ENCODE results near the gene GSG1. TPM values are rescaled to one million over a fixed set of nuclear protein-coding genes. Genes with fewer than 3 reads are reported as not detected.
"Not testable (repeated sequence)": the region's sequence is repeated elsewhere in the genome, so short reads cannot be mapped to it uniquely, and the experiment has no call there.

GSG1 gene
- total RNA-seq, 1 experiment from 2014 or later, result not detected

GRCh38 chr12:13062669-13063068, 40.8 kb downstream of the GSG1 start:
- no peak for DNase-seq (ENCODE audit: low read depth)

GRCh38 chr12:13061377-13061776, 42.1 kb downstream of the GSG1 start:
- DNase-seq (ENCODE audit: low read depth), result no peak

- no peak for DNase-seq (ENCODE audit: low read depth)
Observed at GRCh38 chr12:13060581-13060980, 42.9 kb downstream of the GSG1 start.

GRCh38 chr12:13053617-13054016, 49.9 kb downstream of the GSG1 start:
- not testable (repeated sequence) for DNase-seq (ENCODE audit: low read depth)

GRCh38 chr12:13052421-13052820, 51.0 kb downstream of the GSG1 start:
- DNase-seq (ENCODE audit: low read depth), result no peak

GRCh38 chr12:13049816-13050215, 53.7 kb downstream of the GSG1 start:
- DNase-seq (ENCODE audit: low read depth), result no peak

GRCh38 chr12:13046964-13047363, 56.5 kb downstream of the GSG1 start:
- DNase-seq (ENCODE audit: low read depth), result no peak

GRCh38 chr12:13045816-13046215, 57.7 kb downstream of the GSG1 start:
- DNase-seq (ENCODE audit: low read depth), result no peak

- DNase-seq (ENCODE audit: low read depth), result no peak
Observed at GRCh38 chr12:13044906-13045299, 58.6 kb downstream of the GSG1 start.

GRCh38 chr12:13044002-13044905, 59.2 kb downstream of the GSG1 start, which contains the start of gene FAM234B:
Gene FAM234B, plus strand, starts transcription at chr12:13044381. Its CDS starts 23 bp downstream, at chr12:13044404.
- DNase-seq (ENCODE audit: low read depth), result peak; percentile 85

- no peak for DNase-seq (ENCODE audit: low read depth)
Observed at GRCh38 chr12:13042666-13043230, 60.7 kb downstream of the GSG1 start.

GRCh38 chr12:13041224-13041623, 62.2 kb downstream of the GSG1 start:
- DNase-seq (ENCODE audit: low read depth), result no peak

- no peak for DNase-seq (ENCODE audit: low read depth)
Observed at GRCh38 chr12:13039328-13039956, 64.0 kb downstream of the GSG1 start.

- peak; percentile 11 for DNase-seq (ENCODE audit: low read depth)
Observed at GRCh38 chr12:13038491-13039161, 64.8 kb downstream of the GSG1 start.

- no peak for DNase-seq (ENCODE audit: low read depth)
Observed at GRCh38 chr12:13036881-13037280, 66.6 kb downstream of the GSG1 start.

GRCh38 chr12:13035335-13035734, 68.1 kb downstream of the GSG1 start:
- not testable (repeated sequence) for DNase-seq (ENCODE audit: low read depth)

Other genes with a start within 250 kb of the GSG1 start
- 7.0 and 10.5 TPM in 2 replicates for gene GPRC5A, start 212.1 kb downstream of the GSG1 start, total RNA-seq (2014; rRNA removed; shearing (Covaris generic))
- not detected in 2 replicates for gene GPRC5D, start 151.5 kb downstream of the GSG1 start, total RNA-seq (2014; rRNA removed; shearing (Covaris generic))
- gene HEBP1, start 103.4 kb downstream of the GSG1 start, total RNA-seq (2014; rRNA removed; shearing (Covaris generic)), result 0.83 and 6.1 TPM in 2 replicates
- 5.5 and 12.4 TPM in 2 replicates for gene FAM234B, start 59.3 kb downstream of the GSG1 start, total RNA-seq (2014; rRNA removed; shearing (Covaris generic))
- gene EMP1, start 93.1 kb upstream of the GSG1 start, total RNA-seq (2014; rRNA removed; shearing (Covaris generic)), result 116 and 250 TPM in 2 replicates

Data from Daoy (cell line).